ENCODE measurements around the gene SNAPIN.

Gene SNAPIN

GRCh38 chr1:153699768-153700167 lies 41.3 kb downstream of the SNAPIN start:
- DNase-seq (ENCODE audit: extremely low read depth in 1 of 2, low read depth in 1 of 2), result no peak

DNA sequence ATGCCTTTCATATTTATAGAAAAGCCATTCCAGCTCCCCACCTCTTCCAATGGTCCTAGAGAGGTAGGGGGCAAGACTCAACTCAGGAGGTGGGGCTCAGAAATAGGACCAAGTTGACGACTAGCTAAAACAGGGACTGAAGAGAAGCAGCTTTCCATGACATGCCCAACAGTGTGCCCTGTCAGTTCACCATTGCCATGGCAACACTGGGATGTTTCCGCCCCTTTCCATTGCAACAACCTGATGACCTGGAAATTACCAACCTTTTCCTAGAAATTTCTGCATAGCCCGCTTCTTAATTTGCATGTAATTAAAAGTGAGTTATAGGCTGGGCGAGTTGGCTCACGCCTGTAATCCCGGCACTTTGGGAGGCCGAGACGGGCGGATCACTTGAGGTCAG lies 47.0 kb downstream of the SNAPIN start:
- no peak for DNase-seq (ENCODE audit: extremely low read depth in 1 of 2, low read depth in 1 of 2)

DNA sequence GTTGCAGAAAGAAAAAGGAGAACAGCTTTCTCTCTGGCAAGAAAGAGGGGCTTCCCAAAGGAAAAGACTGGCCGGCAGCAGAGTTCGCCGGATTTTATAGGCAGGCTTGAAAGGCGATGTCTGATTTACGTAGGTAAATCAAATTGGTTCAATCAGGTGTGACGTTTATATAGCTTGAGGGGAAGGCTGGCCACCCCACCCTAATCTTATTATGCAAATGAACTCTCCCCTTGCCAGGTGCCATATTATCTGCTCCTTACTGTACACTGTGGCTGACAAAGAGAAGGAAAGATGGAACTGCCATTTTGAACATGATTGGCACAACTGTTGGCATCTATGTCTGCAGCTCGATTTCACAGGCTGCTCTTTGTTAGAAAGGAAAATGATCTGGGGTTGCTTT lies 52.5 kb downstream of the SNAPIN start:
- no peak for DNase-seq (ENCODE audit: extremely low read depth in 1 of 2, low read depth in 1 of 2)
